ENCODE results near the gene TDRD3. TPM values are rescaled to one million over a fixed set of nuclear protein-coding genes. Genes with fewer than 3 reads are reported as not detected.

TDRD3 gene
- total RNA-seq, 4 donors from 2014 or later, result 27.2 to 130 (median 32.8) TPM

GRCh38 chr13:60356970-60357369, 40.0 kb upstream of the TDRD3 start:
- TF ChIP-seq, protein P1, sequence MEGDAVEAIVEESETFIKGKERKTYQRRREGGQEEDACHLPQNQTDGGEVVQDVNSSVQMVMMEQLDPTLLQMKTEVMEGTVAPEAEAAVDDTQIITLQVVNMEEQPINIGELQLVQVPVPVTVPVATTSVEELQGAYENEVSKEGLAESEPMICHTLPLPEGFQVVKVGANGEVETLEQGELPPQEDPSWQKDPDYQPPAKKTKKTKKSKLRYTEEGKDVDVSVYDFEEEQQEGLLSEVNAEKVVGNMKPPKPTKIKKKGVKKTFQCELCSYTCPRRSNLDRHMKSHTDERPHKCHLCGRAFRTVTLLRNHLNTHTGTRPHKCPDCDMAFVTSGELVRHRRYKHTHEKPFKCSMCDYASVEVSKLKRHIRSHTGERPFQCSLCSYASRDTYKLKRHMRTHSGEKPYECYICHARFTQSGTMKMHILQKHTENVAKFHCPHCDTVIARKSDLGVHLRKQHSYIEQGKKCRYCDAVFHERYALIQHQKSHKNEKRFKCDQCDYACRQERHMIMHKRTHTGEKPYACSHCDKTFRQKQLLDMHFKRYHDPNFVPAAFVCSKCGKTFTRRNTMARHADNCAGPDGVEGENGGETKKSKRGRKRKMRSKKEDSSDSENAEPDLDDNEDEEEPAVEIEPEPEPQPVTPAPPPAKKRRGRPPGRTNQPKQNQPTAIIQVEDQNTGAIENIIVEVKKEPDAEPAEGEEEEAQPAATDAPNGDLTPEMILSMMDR (IDR thresholded peaks at IDR 0.05; ENCODE audit: low read depth), result no peak

DNA sequence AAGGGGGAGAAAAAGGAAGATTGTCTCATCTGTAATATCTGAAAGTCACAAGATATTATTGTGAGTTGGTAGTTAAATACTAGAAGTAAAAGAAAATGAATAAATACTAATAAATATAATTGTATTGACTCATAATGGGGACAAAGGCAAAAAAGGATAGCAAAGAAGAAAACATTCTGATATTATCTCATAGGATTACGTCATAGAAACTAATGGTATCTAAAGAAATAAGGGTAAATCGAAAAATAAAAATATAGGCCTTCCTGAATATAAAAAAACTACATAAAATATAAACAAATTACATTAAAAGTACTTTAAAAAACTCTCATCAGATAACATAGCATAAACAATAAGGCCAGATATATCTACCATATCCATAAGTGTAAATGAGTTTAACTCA, 38.6 kb upstream of the TDRD3 start:
- TF ChIP-seq, protein P1 (IDR thresholded peaks at IDR 0.05; ENCODE audit: low read depth), result no peak

GRCh38 chr13:60363288-60363687, 33.7 kb upstream of the TDRD3 start:
- TF ChIP-seq, protein P1 (IDR thresholded peaks at IDR 0.05; ENCODE audit: low read depth), result no peak

GRCh38 chr13:60369242-60369641, 27.8 kb upstream of the TDRD3 start:
- TF ChIP-seq, protein P1 (IDR thresholded peaks at IDR 0.05; ENCODE audit: low read depth), result no peak

DNA sequence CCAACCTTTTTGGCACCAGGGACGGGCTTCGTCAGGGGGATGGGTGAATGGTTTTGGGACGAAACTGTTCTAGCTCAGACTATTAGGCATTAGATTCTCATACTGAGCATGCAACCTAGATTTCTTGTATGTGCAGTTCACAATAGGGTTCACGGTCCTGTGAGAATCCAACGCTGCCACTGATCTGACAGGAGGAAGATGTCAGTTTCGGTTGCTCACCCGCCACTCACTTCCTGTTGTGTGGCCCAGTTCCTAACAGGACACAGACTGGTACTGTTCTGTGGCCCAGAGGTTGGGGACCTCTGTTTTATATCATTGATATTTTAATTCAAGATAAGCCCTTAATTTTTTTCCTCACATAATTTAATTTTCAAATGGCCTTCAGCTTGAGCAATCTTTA, 26.7 kb upstream of the TDRD3 start:
- TF ChIP-seq, protein P1 (IDR thresholded peaks at IDR 0.05; ENCODE audit: low read depth), result no peak

GRCh38 chr13:60372141-60372540, 24.9 kb upstream of the TDRD3 start:
- TF ChIP-seq, protein P1 (IDR thresholded peaks at IDR 0.05; ENCODE audit: low read depth), result no peak

GRCh38 chr13:60379837-60380565, 17.0 kb upstream of the TDRD3 start:
- TF ChIP-seq, protein P1 (IDR thresholded peaks at IDR 0.05; ENCODE audit: low read depth), result no peak
